Measurements from ENCODE around the gene CTNNA2. TPM values are rescaled to one million over a fixed set of nuclear protein-coding genes. Genes with fewer than 3 reads are reported as not detected.

Gene CTNNA2
- total and polyA plus RNA-seq, 2 of the 8 experiments (the other 6 are each of a cell fraction or from before 2014, with no cell fraction given), result 3.9 to 9.0 TPM

GRCh38 chr2:80070587-80070986 is 557.7 kb downstream of the CTNNA2 start:
- no peak overlapping the region for H2BK15ac ChIP-seq (ENCODE audit: low read length)
- no peak overlapping the region for H4K5ac ChIP-seq (ENCODE audit: insufficient read length, low read depth, low read length)
- ChIA-PET CTCF (ENCODE audit: partially characterized antibody) (interaction anchor here (0.6 to 4.6 kb wide), 12 partner anchors 13 to 1167 kb away, joined by 3 to 23 read pairs (median 3); no protein-coding TSS in a partner anchor), POLR2A (ENCODE audit: partially characterized antibody) (no interaction called here)
- H3K4me3 ChIP-seq (ENCODE audit: extremely low read depth in 1 of 4, insufficient read depth in 2 of 4, low read depth in 3 of 4, low read length in 4 of 4), result no peak overlapping the region
- H2AFZ ChIP-seq (ENCODE audit: low read length), result no peak overlapping the region
- no peak overlapping the region for H3K23ac ChIP-seq (ENCODE audit: insufficient read length)
- no peak overlapping the region for H3K9ac ChIP-seq (replicated peaks in 1 of 4; ENCODE audit: extremely low read depth in 1 of 4, low read depth in 3 of 4, low read length in 3 of 4)
- no peaks in the 10 kb centered on the region for H3K79me1 ChIP-seq (ENCODE audit: low read depth, low read length)
- H3K4ac ChIP-seq (replicated peaks; ENCODE audit: insufficient read length, low read depth, low read length), result no peak overlapping the region
- DNase-seq (ENCODE audit: low read depth in 1 of 2, low spot score in 2 of 2), result no peak
- no peak overlapping the region for H4K8ac ChIP-seq (ENCODE audit: extremely low read depth, insufficient read depth, low read length)
- no peaks in the 10 kb centered on the region for H3K4me1 ChIP-seq (replicated peaks in 1 of 4; ENCODE audit: control insufficient read depth in 3 of 4, insufficient read depth in 4 of 4, low read length in 3 of 4)
- H2BK12ac ChIP-seq (ENCODE audit: low read depth, low read length), result no peak overlapping the region
- H2AK5ac ChIP-seq (ENCODE audit: low read depth, low read length), result no peak overlapping the region
- no peak overlapping the region for H3K14ac ChIP-seq (ENCODE audit: insufficient read length)
- H3K4me2 ChIP-seq (ENCODE audit: insufficient read depth in 1 of 2, low read depth in 2 of 2, low read length in 2 of 2), result no peak overlapping the region
- 88% methylated on average over 4 of the region's 4 CpGs; no CpG with 5 or more reads in 1 of the 2 experiments for WGBS, 2 experiments (ENCODE audit: extremely low coverage in 1 of 2, insufficient coverage in 1 of 2, insufficient read length in 1 of 2, insufficient replicate concordance in 2 of 2, low coverage in 1 of 2, low lambda C conversion rate in 2 of 2, missing lambda C conversion rate in 1 of 2)
- H3K79me2 ChIP-seq (ENCODE audit: control insufficient read depth in 1 of 2, insufficient read depth in 2 of 2, low read length in 2 of 2), result no peaks in the 10 kb centered on the region
- H3K27ac ChIP-seq (ENCODE audit: low read depth, low read length), result no peak overlapping the region
- H3K56ac ChIP-seq (replicated peaks; ENCODE audit: insufficient read length, low read depth, low read length), result no peak overlapping the region
- H4K20me1 ChIP-seq (replicated peaks in 1 of 2; ENCODE audit: control insufficient read depth in 1 of 2, insufficient read depth in 2 of 2, low read length in 2 of 2), result no peaks in the 10 kb centered on the region
- H2BK5ac ChIP-seq (ENCODE audit: low read depth, low read length), result no peak overlapping the region
- no peak for TF ChIP-seq SRF (IDR thresholded peaks at IDR 0.05; ENCODE audit: low read depth, low read length)
- peak; percentile 42 to 53; a peak in 3 of 4 replicates for TF ChIP-seq RAD21 (IDR thresholded peaks at IDR 0.05 in 1 of 2, conservative IDR thresholded peaks at IDR 0.05 in 1 of 2; ENCODE audit: low read depth in 2 of 2, low read length in 2 of 2)
- TF ChIP-seq MAX (IDR thresholded peaks at IDR 0.05), result no peak
- TF ChIP-seq BACH1 (IDR thresholded peaks at IDR 0.05; ENCODE audit: low read length), result no peak
- TF ChIP-seq BRCA1 (IDR thresholded peaks at IDR 0.05; ENCODE audit: low read depth, low read length), result no peak
- TF ChIP-seq, protein P1, sequence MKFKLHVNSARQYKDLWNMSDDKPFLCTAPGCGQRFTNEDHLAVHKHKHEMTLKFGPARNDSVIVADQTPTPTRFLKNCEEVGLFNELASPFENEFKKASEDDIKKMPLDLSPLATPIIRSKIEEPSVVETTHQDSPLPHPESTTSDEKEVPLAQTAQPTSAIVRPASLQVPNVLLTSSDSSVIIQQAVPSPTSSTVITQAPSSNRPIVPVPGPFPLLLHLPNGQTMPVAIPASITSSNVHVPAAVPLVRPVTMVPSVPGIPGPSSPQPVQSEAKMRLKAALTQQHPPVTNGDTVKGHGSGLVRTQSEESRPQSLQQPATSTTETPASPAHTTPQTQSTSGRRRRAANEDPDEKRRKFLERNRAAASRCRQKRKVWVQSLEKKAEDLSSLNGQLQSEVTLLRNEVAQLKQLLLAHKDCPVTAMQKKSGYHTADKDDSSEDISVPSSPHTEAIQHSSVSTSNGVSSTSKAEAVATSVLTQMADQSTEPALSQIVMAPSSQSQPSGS (IDR thresholded peaks at IDR 0.05; ENCODE audit: low read length), result no peak
- TF ChIP-seq CTCF (IDR thresholded peaks at IDR 0.05; ENCODE audit: control extremely low read depth in 1 of 3, insufficient read depth in 1 of 3, low read depth in 1 of 3, low read length in 3 of 3), result peak in 2 of 3 experiments; percentile 11 to 29; a peak in 2 of 4 replicates
- H3K9me3 ChIP-seq (ENCODE audit: insufficient read depth in 2 of 2, low read depth in 1 of 2, low read length in 1 of 2), result no peaks in the 10 kb centered on the region
- no peaks in the 10 kb centered on the region for H3K36me3 ChIP-seq (ENCODE audit: control insufficient read depth in 2 of 4, insufficient read depth in 4 of 4, low read length in 3 of 4)
- no peak overlapping the region for H3K18ac ChIP-seq (ENCODE audit: extremely low read depth, low read length)
- no peak for FAIRE-seq
- no peak overlapping the region for H2BK20ac ChIP-seq (ENCODE audit: low read length)
- H3K27me3 ChIP-seq (replicated peaks in 1 of 4; ENCODE audit: control insufficient read depth in 3 of 4, extremely low read depth in 1 of 4, insufficient read depth in 3 of 4, low read length in 3 of 4), result no peaks in the 10 kb centered on the region; a peak in 1 of 7 replicates
- no peaks in the 10 kb centered on the region; the same call in 1 of the 2 replicates for H3K23me2 ChIP-seq (ENCODE audit: low read depth, low read length)
- H4K91ac ChIP-seq (replicated peaks; ENCODE audit: insufficient read length, low read length), result no peak overlapping the region
- H2BK120ac ChIP-seq (replicated peaks; ENCODE audit: low read depth, low read length), result no peak overlapping the region

Data from H1 (cell line).